HCT116 (cell line): Measurements from ENCODE around the gene RCL1. TPM values are rescaled to one million over a fixed set of nuclear protein-coding genes. Genes with fewer than 3 reads are reported as not detected.
"Not testable (repeated sequence)": the region's sequence is repeated elsewhere in the genome, so short reads cannot be mapped to it uniquely, and the experiment has no call there.

Experiments
- ATAC-seq: fragments of 200-7000 bp; cut with Tn5 transposase; 2 replicates; pipeline ENCODE4 v1.9.1; 2020; ENCODE audit warnings: mild to moderate bottlenecking, moderate library complexity
- BruUV-seq: library from RNA; stranded (reverse); fragments of 400-500 nt; replicated peaks from 2 replicates; lab custom pipeline; 2021; lab: Mats Ljungman, UMichigan
- CTCF ChIA-PET: fragments of 300-600 bp; sonication (Branson Sonifier 250); formaldehyde crosslinking; loops from one replicate; lab custom pipeline; 2021; ENCODE audit warnings: antibody characterized with exemption; lab: Charles Lee
- POLR2A ChIA-PET: fragments of 300-600, 350-600 bp; sonication (Branson Sonifier 250); formaldehyde crosslinking; loops from one replicate; lab custom pipeline; 2021; ENCODE audit warnings: antibody characterized with exemption; lab: Charles Lee
- RAD21 ChIA-PET, 2 experiments: fragments of 300-600 bp; sonication (Branson Sonifier 250); formaldehyde crosslinking; loops; one replicate each; lab custom pipeline; 2023; ENCODE audit warnings: low total read pairs in 2 of 2; ENCODE audit not compliant: uncharacterized antibody in 2 of 2, unreplicated experiment in 2 of 2, low non-redundant PET in 1 of 2; lab: Charles Lee
- DNase-seq: peaks from one replicate; pipeline ENCODE4 v3.0.0-alpha.2; 2010; ENCODE audit warnings: low read depth, low spot score
- H2AFZ ChIP-seq: fragments of 200-600 bp; shearing (Covaris generic), sonication (generic); 2 replicates; pipeline ENCODE4 v1.6.1; 2017; ENCODE audit warnings: low read depth, mixed run types, mixed read lengths, antibody characterized with exemption, low read length; ENCODE audit not compliant: poor library complexity, severe bottlenecking
- H3K27ac ChIP-seq: 2 replicates; pipeline ENCODE4 v1.5.1; 2012; ENCODE audit warnings: low read depth, low read length
- H3K27me3 ChIP-seq: fragments of 200-600 bp; sonication (generic); 2 replicates; pipeline ENCODE4 v1.6.1; 2016; ENCODE audit warnings: mixed run types, low read length, mixed read lengths; ENCODE audit not compliant: insufficient read depth
- H3K36me3 ChIP-seq, 2 experiments: fragments of 200-500 bp in 1 of 2; fragments of 200-600 bp in 1 of 2; sonication (Bioruptor generic) in 1 of 2; sonication (generic) in 1 of 2; 2 replicates each; pipeline versions ENCODE4 v1.5.1 to v1.6.1; 2014 to 2016; ENCODE audit warnings: low read length in 2 of 2, inconsistent platforms in 1 of 2, mixed read lengths in 1 of 2, mixed run types in 1 of 2; ENCODE audit not compliant: insufficient read depth in 2 of 2, control insufficient read depth in 1 of 2
- H3K4me1 ChIP-seq, 2 experiments: fragments of 200-600 bp in 1 of 2; sonication (generic) in 1 of 2; 2 replicates each; pipeline versions ENCODE4 v1.5.1 to v1.6.1; 2012 to 2017; ENCODE audit warnings: low read length in 2 of 2, inconsistent platforms in 1 of 2, mild to moderate bottlenecking in 1 of 2, mixed read lengths in 1 of 2, mixed run types in 1 of 2, moderate library complexity in 1 of 2; ENCODE audit not compliant: insufficient read depth in 2 of 2, control insufficient read depth in 1 of 2
- H3K4me2 ChIP-seq: fragments of 200-600 bp; sonication (generic); 2 replicates; pipeline ENCODE4 v1.6.1; 2017; ENCODE audit warnings: mixed run types, low read length, mixed read lengths
- H3K4me3 ChIP-seq, 2 experiments: fragments of 200-600 bp in 1 of 2; sonication (generic) in 1 of 2; replicated peaks in 1 of 2; 2 replicates each; pipeline ENCODE4 v1.5.1; 2011 to 2016; ENCODE audit warnings: low read length in 2 of 2, control low read depth in 1 of 2, low read depth in 1 of 2, mild to moderate bottlenecking in 1 of 2, mixed read lengths in 1 of 2, mixed run types in 1 of 2
- H3K79me2 ChIP-seq: fragments of 200-600 bp; sonication (generic); 2 replicates; pipeline ENCODE4 v1.6.1; 2017; ENCODE audit warnings: mild to moderate bottlenecking, mixed run types, low read length, moderate library complexity, mixed read lengths; ENCODE audit not compliant: insufficient read depth
- H3K9ac ChIP-seq: fragments of 200-600 bp; sonication (generic); 2 replicates; pipeline ENCODE4 v1.6.1; 2016; ENCODE audit warnings: low read length, mixed read lengths
- H3K9me2 ChIP-seq: fragments of 200-600 bp; sonication (generic), shearing (Covaris generic); 2 replicates; pipeline ENCODE4 v1.6.1; 2017; ENCODE audit warnings: mixed run types, mild to moderate bottlenecking, moderate library complexity; ENCODE audit not compliant: insufficient read depth
- H3K9me3 ChIP-seq, 2 experiments: fragments of 200-500 bp in 1 of 2; fragments of 200-600 bp in 1 of 2; sonication (Bioruptor generic) in 1 of 2; sonication (generic) in 1 of 2; 2 replicates each; pipeline ENCODE4 v1.6.1; 2014 to 2017; ENCODE audit warnings: low read length in 2 of 2, mixed read lengths in 2 of 2, inconsistent platforms in 1 of 2, low read depth in 1 of 2, mild to moderate bottlenecking in 1 of 2, mixed run types in 1 of 2, moderate library complexity in 1 of 2; ENCODE audit not compliant: control insufficient read depth in 1 of 2, insufficient read depth in 1 of 2
- H4K20me1 ChIP-seq: fragments of 200-600 bp; sonication (generic), shearing (Covaris generic); 2 replicates; pipeline ENCODE4 v1.6.1; 2017; ENCODE audit warnings: mixed run types, mild to moderate bottlenecking, moderate library complexity; ENCODE audit not compliant: insufficient read depth
- CTCF ChIP-seq, 3 experiments: fragments of 200-600 bp in 1 of 3; sonication (generic) in 1 of 3; IDR thresholded peaks in 2 of 3; conservative IDR thresholded peaks in 1 of 3; 2 replicates each; pipeline ENCODE4 v1.5.1; 2012 to 2017; ENCODE audit warnings: low read depth in 2 of 3, low read length in 2 of 3, antibody characterized with exemption in 1 of 3, borderline replicate concordance in 1 of 3, control low read depth in 1 of 3, mild to moderate bottlenecking in 1 of 3, mixed read lengths in 1 of 3, mixed run types in 1 of 3, moderate library complexity in 1 of 3; ENCODE audit not compliant: insufficient read depth in 1 of 3
- EZH2 ChIP-seq: fragments of 200-600 bp; sonication (generic); IDR thresholded peaks from 2 replicates; pipeline ENCODE4 v1.6.1; 2017; ENCODE audit warnings: antibody characterized with exemption, mixed run types
- JUND ChIP-seq: IDR thresholded peaks from 2 replicates; pipeline ENCODE4 v1.6.1; 2012
- POLR2AphosphoS5 ChIP-seq: IDR thresholded peaks from 2 replicates; pipeline ENCODE4 v1.6.1; 2011; ENCODE audit warnings: mild to moderate bottlenecking, low read depth, low read length, moderate library complexity
- RAD21 ChIP-seq: IDR thresholded peaks from 2 replicates; pipeline ENCODE4 v1.6.1; 2012; ENCODE audit warnings: low read depth, mild to moderate bottlenecking
- SIN3A ChIP-seq: IDR thresholded peaks from 2 replicates; pipeline ENCODE4 v1.6.1; 2012; ENCODE audit warnings: low read depth
- SRF ChIP-seq: IDR thresholded peaks from 2 replicates; pipeline ENCODE4 v1.6.1; 2012; ENCODE audit warnings: low read depth
- ZFX ChIP-seq: fragments of 450-650 bp; IDR thresholded peaks from 2 replicates; pipeline ENCODE4 v1.6.1; 2017
- intact Hi-C: fragments of 100-400 bp; cut with micrococcal nuclease; formaldehyde crosslinking; loops from 2 replicates; pipeline ENCODE4 v1.10.0; 2022
- total RNA-seq: library from RNA; stranded (reverse); gene quantifications from one replicate; pipeline ENCODE4 v1.2.1, GENCODE V29; 2021; ENCODE audit not compliant: unreplicated experiment

RCL1 gene
- total RNA-seq, 1 experiment from 2014 or later, result 29.9 TPM

- no peak for ATAC-seq
- POLR2A ChIA-PET, result no interaction called here
- no peaks in the 10 kb centered on the region for H3K27me3 ChIP-seq
- no peak overlapping the region for H3K4me3 ChIP-seq
- no peaks in the 10 kb centered on the region for H3K4me1 ChIP-seq
- H3K9ac ChIP-seq, result no peak overlapping the region
- TF ChIP-seq CTCF (IDR thresholded peaks at IDR 0.05 in 2 of 3, conservative IDR thresholded peaks at IDR 0.05 in 1 of 3; ENCODE audit: borderline replicate concordance in 1 of 3, insufficient read depth in 1 of 3, low read depth in 2 of 3, low read length in 2 of 3) (no peak), EZH2 (no peak), JUND (no peak), ZFX (no peak), RAD21 (no peak), SRF (no peak), SIN3A (no peak), POLR2AphosphoS5 (no peak)
- TF ChIP-seq, all 23 proteins: peak for 0
- Histone ChIP-seq H3K9me3 (no peaks in the 10 kb centered on the region), H4K20me1 (no peaks in the 10 kb centered on the region), H3K36me3 (no peaks in the 10 kb centered on the region), H3K4me2 (no peak overlapping the region), H2AFZ (no peak overlapping the region), H3K9me2 (no peaks in the 10 kb centered on the region), H3K27ac (no peak overlapping the region), H3K79me2 (no peaks in the 10 kb centered on the region)
- DNase-seq, result no peak
- BruUV-seq, result no TSS peak
- intact Hi-C loops, result no loop called here
- RAD21 ChIA-PET, result no interaction called here
- CTCF ChIA-PET, result no interaction called here
Observed at GRCh38 chr9:4781408-4781807, 11.3 kb upstream of the RCL1 start.

GRCh38 chr9:4783191-4783590, 9.6 kb upstream of the RCL1 start:
- ChIA-PET POLR2A (interaction anchor here (0.9 kb wide), 1 partner anchor 9 kb away, joined by 3 read pairs; no protein-coding TSS in a partner anchor), CTCF (interaction anchor here (1.3 kb wide), 1 partner anchor 23 kb away, joined by 3 read pairs; no protein-coding TSS in a partner anchor)
- DNase-seq, H3K9me2 ChIP-seq, RAD21 ChIA-PET, ATAC-seq, H3K79me2 ChIP-seq, H3K4me1 ChIP-seq, H3K4me3 ChIP-seq, intact Hi-C loops, H3K9ac ChIP-seq, H3K27ac ChIP-seq, H2AFZ ChIP-seq, H3K4me2 ChIP-seq, H3K36me3 ChIP-seq, H4K20me1 ChIP-seq, H3K27me3 ChIP-seq, H3K9me3 ChIP-seq, BruUV-seq: not testable (repeated sequence)
